ENCODE data around the gene AMBRA1.

Gene AMBRA1

GRCh38 chr11:46436113-46436512, 157.7 kb downstream of the AMBRA1 start:
- no peak for DNase-seq (ENCODE audit: low read depth, low spot score)
- no CpG with 5 or more reads among the region's 3 CpGs for WGBS (ENCODE audit: insufficient coverage, insufficient read length)
- H3K27ac ChIP-seq (ENCODE audit: low read length), result no peak overlapping the region

DNA sequence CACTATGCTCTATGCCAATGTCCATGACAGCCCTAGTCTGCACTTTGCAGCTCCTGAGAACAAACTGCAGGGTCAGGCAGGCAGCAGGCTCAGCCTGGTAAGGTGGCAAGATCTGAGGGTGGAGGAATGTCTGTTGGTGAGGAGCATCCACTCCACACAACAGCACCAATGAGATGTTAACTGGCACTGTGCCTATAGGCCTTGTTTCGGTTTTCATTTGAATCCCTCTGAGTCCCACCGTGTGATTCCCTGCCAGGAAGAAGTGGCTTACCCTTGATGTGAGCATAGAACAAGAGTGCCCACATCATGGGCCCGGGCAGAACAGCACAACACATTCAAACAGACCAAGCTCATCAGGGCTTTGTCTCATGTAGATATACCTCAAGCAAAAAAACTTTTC, 158.1 kb downstream of the AMBRA1 start:
- Histone ChIP-seq H3K9me3 (ENCODE audit: control insufficient read depth, insufficient read depth, low read length) (no peaks in the 10 kb centered on the region), H3K27ac (ENCODE audit: low read length) (no peak overlapping the region), H3K36me3 (ENCODE audit: control insufficient read depth, insufficient read depth, low read length) (peaks cover 3% of the 10 kb centered on the region; the same call in 1 of the 2 replicates), H3K4me1 (ENCODE audit: control insufficient read depth, insufficient read depth, low read length) (peaks cover 3% of the 10 kb centered on the region), H3K4me3 (ENCODE audit: low read length) (no peak overlapping the region), H3K27me3 (ENCODE audit: control insufficient read depth, insufficient read depth, low read length) (no peaks in the 10 kb centered on the region)
- WGBS (ENCODE audit: insufficient coverage, insufficient read length), result no CpG with 5 or more reads among the region's 3 CpGs
- no peak for DNase-seq (ENCODE audit: low read depth, low spot score)

More at GRCh38 chr11:46436113-46436512, 157.7 kb downstream of the AMBRA1 start:
- Histone ChIP-seq H3K4me1 (ENCODE audit: control insufficient read depth, insufficient read depth, low read length) (peaks cover 3% of the 10 kb centered on the region), H3K4me3 (ENCODE audit: low read length) (no peak overlapping the region), H3K9me3 (ENCODE audit: control insufficient read depth, insufficient read depth, low read length) (no peaks in the 10 kb centered on the region), H3K27me3 (ENCODE audit: control insufficient read depth, insufficient read depth, low read length) (no peaks in the 10 kb centered on the region), H3K36me3 (ENCODE audit: control insufficient read depth, insufficient read depth, low read length) (peaks cover 3% of the 10 kb centered on the region; the same call in 1 of the 2 replicates)

- no peak for DNase-seq (ENCODE audit: low read depth, low spot score)
- Histone ChIP-seq H3K27ac (ENCODE audit: low read length) (no peak overlapping the region), H3K36me3 (ENCODE audit: control insufficient read depth, insufficient read depth, low read length) (peaks cover 3% of the 10 kb centered on the region; the same call in 1 of the 2 replicates), H3K9me3 (ENCODE audit: control insufficient read depth, insufficient read depth, low read length) (no peaks in the 10 kb centered on the region), H3K4me3 (ENCODE audit: low read length) (no peak overlapping the region), H3K4me1 (ENCODE audit: control insufficient read depth, insufficient read depth, low read length) (peaks cover 5% of the 10 kb centered on the region), H3K27me3 (ENCODE audit: control insufficient read depth, insufficient read depth, low read length) (no peaks in the 10 kb centered on the region)
Measured at GRCh38 chr11:46431211-46431610, 162.6 kb downstream of the AMBRA1 start.

- Histone ChIP-seq H3K36me3 (ENCODE audit: control insufficient read depth, insufficient read depth, low read length) (peaks cover 3% of the 10 kb centered on the region; the same call in 1 of the 2 replicates), H3K27me3 (ENCODE audit: control insufficient read depth, insufficient read depth, low read length) (no peaks in the 10 kb centered on the region), H3K4me1 (ENCODE audit: control insufficient read depth, insufficient read depth, low read length) (0 out of 2 replicates have a peak, but pooled peaks cover 2% of the 10 kb centered on the region), H3K9me3 (ENCODE audit: control insufficient read depth, insufficient read depth, low read length) (no peaks in the 10 kb centered on the region), H3K4me3 (ENCODE audit: low read length) (no peak overlapping the region), H3K27ac (ENCODE audit: low read length) (no peak overlapping the region)
- no CpG with 5 or more reads among the region's 3 CpGs for WGBS (ENCODE audit: insufficient coverage, insufficient read length)
- no peak for DNase-seq (ENCODE audit: low read depth, low spot score)
Measured at GRCh38 chr11:46429717-46430116, 164.1 kb downstream of the AMBRA1 start.

- Histone ChIP-seq H3K36me3 (ENCODE audit: control insufficient read depth, insufficient read depth, low read length) (no peaks in the 10 kb centered on the region), H3K27ac (ENCODE audit: low read length) (no peak overlapping the region), H3K4me1 (ENCODE audit: control insufficient read depth, insufficient read depth, low read length) (0 out of 2 replicates have a peak, but pooled peaks cover 2% of the 10 kb centered on the region), H3K9me3 (ENCODE audit: control insufficient read depth, insufficient read depth, low read length) (no peaks in the 10 kb centered on the region), H3K27me3 (ENCODE audit: control insufficient read depth, insufficient read depth, low read length) (no peaks in the 10 kb centered on the region), H3K4me3 (ENCODE audit: low read length) (no peak overlapping the region)
- peak; percentile 41 for DNase-seq (ENCODE audit: low read depth, low spot score)
- no CpG with 5 or more reads among the region's 9 CpGs for WGBS (ENCODE audit: insufficient coverage, insufficient read length)
Measured at GRCh38 chr11:46427364-46427763, 166.5 kb downstream of the AMBRA1 start.

GRCh38 chr11:46426233-46426991, 167.4 kb downstream of the AMBRA1 start:
- no CpG with 5 or more reads among the region's 4 CpGs for WGBS (ENCODE audit: insufficient coverage, insufficient read length)
- Histone ChIP-seq H3K27me3 (ENCODE audit: control insufficient read depth, insufficient read depth, low read length) (no peaks in the 10 kb centered on the region), H3K4me1 (ENCODE audit: control insufficient read depth, insufficient read depth, low read length) (0 out of 2 replicates have a peak, but pooled peaks cover 2% of the 10 kb centered on the region), H3K27ac (ENCODE audit: low read length) (no peak overlapping the region), H3K4me3 (ENCODE audit: low read length) (no peak overlapping the region), H3K36me3 (ENCODE audit: control insufficient read depth, insufficient read depth, low read length) (no peaks in the 10 kb centered on the region), H3K9me3 (ENCODE audit: control insufficient read depth, insufficient read depth, low read length) (no peaks in the 10 kb centered on the region)
- DNase-seq (ENCODE audit: low read depth, low spot score), result no peak

GRCh38 chr11:46422588-46422987, 171.2 kb downstream of the AMBRA1 start:
- H3K4me1 ChIP-seq (ENCODE audit: control insufficient read depth, insufficient read depth, low read length), result no peaks in the 10 kb centered on the region
- no peak overlapping the region for H3K27ac ChIP-seq (ENCODE audit: low read length)
- no peak overlapping the region for H3K4me3 ChIP-seq (ENCODE audit: low read length)
- H3K9me3 ChIP-seq (ENCODE audit: control insufficient read depth, insufficient read depth, low read length), result no peaks in the 10 kb centered on the region
- no CpG with 5 or more reads among the region's 7 CpGs for WGBS (ENCODE audit: insufficient coverage, insufficient read length)
- H3K27me3 ChIP-seq (ENCODE audit: control insufficient read depth, insufficient read depth, low read length), result no peaks in the 10 kb centered on the region
- H3K36me3 ChIP-seq (ENCODE audit: control insufficient read depth, insufficient read depth, low read length), result no peaks in the 10 kb centered on the region
- DNase-seq (ENCODE audit: low read depth, low spot score), result no peak

- no peaks in the 10 kb centered on the region for H3K9me3 ChIP-seq (ENCODE audit: control insufficient read depth, insufficient read depth, low read length)
- H3K27ac ChIP-seq (ENCODE audit: low read length), result no peak overlapping the region
- DNase-seq (ENCODE audit: low read depth, low spot score), result no peak
- no peaks in the 10 kb centered on the region for H3K27me3 ChIP-seq (ENCODE audit: control insufficient read depth, insufficient read depth, low read length)
- no peak overlapping the region for H3K4me3 ChIP-seq (ENCODE audit: low read length)
- H3K36me3 ChIP-seq (ENCODE audit: control insufficient read depth, insufficient read depth, low read length), result no peaks in the 10 kb centered on the region
- H3K4me1 ChIP-seq (ENCODE audit: control insufficient read depth, insufficient read depth, low read length), result no peaks in the 10 kb centered on the region
- no CpG with 5 or more reads among the region's 8 CpGs for WGBS (ENCODE audit: insufficient coverage, insufficient read length)
Measured at GRCh38 chr11:46421257-46421880, 172.5 kb downstream of the AMBRA1 start.

DNA sequence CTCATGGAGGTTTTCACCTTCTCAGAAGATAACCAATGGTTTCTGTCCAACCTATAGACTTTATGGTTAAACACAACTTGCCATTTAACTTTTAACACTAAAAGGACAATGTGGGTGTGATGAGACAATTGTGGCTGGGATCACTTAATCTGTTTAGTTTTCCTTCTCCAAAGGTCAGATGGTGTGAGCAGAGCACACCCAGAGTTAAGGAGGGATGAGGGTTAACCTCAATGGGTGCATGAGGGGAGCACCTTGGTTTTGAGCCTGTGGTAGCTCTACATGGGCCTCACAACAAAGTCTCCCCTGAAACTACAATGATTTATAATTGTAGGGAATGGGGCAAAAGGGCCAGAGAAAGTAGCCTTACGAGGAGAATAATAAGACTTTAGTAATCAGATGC, 173.3 kb downstream of the AMBRA1 start:
- no peaks in the 10 kb centered on the region for H3K4me1 ChIP-seq (ENCODE audit: control insufficient read depth, insufficient read depth, low read length)
- no peaks in the 10 kb centered on the region for H3K9me3 ChIP-seq (ENCODE audit: control insufficient read depth, insufficient read depth, low read length)
- WGBS (ENCODE audit: insufficient coverage, insufficient read length), result no CpG with 5 or more reads among the region's 1 CpG
- no peaks in the 10 kb centered on the region for H3K27me3 ChIP-seq (ENCODE audit: control insufficient read depth, insufficient read depth, low read length)
- no peak overlapping the region for H3K27ac ChIP-seq (ENCODE audit: low read length)
- H3K4me3 ChIP-seq (ENCODE audit: low read length), result no peak overlapping the region
- no peak for DNase-seq (ENCODE audit: low read depth, low spot score)
- no peaks in the 10 kb centered on the region for H3K36me3 ChIP-seq (ENCODE audit: control insufficient read depth, insufficient read depth, low read length)

- Histone ChIP-seq H3K9me3 (ENCODE audit: control insufficient read depth, insufficient read depth, low read length) (no peaks in the 10 kb centered on the region), H3K27me3 (ENCODE audit: control insufficient read depth, insufficient read depth, low read length) (no peaks in the 10 kb centered on the region), H3K27ac (ENCODE audit: low read length) (no peak overlapping the region), H3K4me3 (ENCODE audit: low read length) (no peak overlapping the region), H3K4me1 (ENCODE audit: control insufficient read depth, insufficient read depth, low read length) (no peaks in the 10 kb centered on the region), H3K36me3 (ENCODE audit: control insufficient read depth, insufficient read depth, low read length) (peaks cover 3% of the 10 kb centered on the region; the same call in 1 of the 2 replicates)
- DNase-seq (ENCODE audit: low read depth, low spot score), result no peak
- WGBS (ENCODE audit: insufficient coverage, insufficient read length), result no CpG with 5 or more reads among the region's 5 CpGs
Measured at GRCh38 chr11:46418751-46419150, 175.1 kb downstream of the AMBRA1 start.

All from iPS DF 6.9 (cell line).